ENCODE data around the gene KIRREL3. TPM values are rescaled to one million over a fixed set of nuclear protein-coding genes. Genes with fewer than 3 reads are reported as not detected.
A peak's percentile ranks its signal among the peaks of the same experiment; 100 is the strongest.

KIRREL3 gene
- total and polyA plus RNA-seq, 2 of the 8 experiments (the other 6 are each of a cell fraction or from before 2014, with no cell fraction given) = 0.29 to 0.32 TPM

- H3K79me2 ChIP-seq (ENCODE audit: control insufficient read depth in 1 of 2, insufficient read depth in 2 of 2, low read length in 2 of 2) = no peaks in the 10 kb centered on the region
- no peaks in the 10 kb centered on the region for H4K20me1 ChIP-seq (replicated peaks in 1 of 2; ENCODE audit: control insufficient read depth in 1 of 2, insufficient read depth in 2 of 2, low read length in 2 of 2)
- H3K4me2 ChIP-seq (ENCODE audit: insufficient read depth in 1 of 2, low read depth in 2 of 2, low read length in 2 of 2) = 0 out of 4 replicates have a peak overlapping the region, but pooled peaks of 1 of the 2 experiments have one; percentile 36
- H2BK120ac ChIP-seq (replicated peaks; ENCODE audit: low read depth, low read length) = no peak overlapping the region
- H4K5ac ChIP-seq (ENCODE audit: insufficient read length, low read depth, low read length) = no peak overlapping the region
- TF ChIP-seq BCL11A (IDR thresholded peaks at IDR 0.05; ENCODE audit: low read depth in 2 of 2, low read length in 2 of 2) (no peak), GABPA (IDR thresholded peaks at IDR 0.05; ENCODE audit: borderline replicate concordance, insufficient read depth, low read length) (no peak), SP2 (IDR thresholded peaks at IDR 0.05; ENCODE audit: low read length) (no peak), SIRT6 (IDR thresholded peaks at IDR 0.05; ENCODE audit: low read length) (no peak), GTF2F1 (IDR thresholded peaks at IDR 0.05; ENCODE audit: borderline replicate concordance, low read depth, low read length) (no peak), EGR1 (IDR thresholded peaks at IDR 0.05; ENCODE audit: borderline replicate concordance, low read depth, low read length) (no peak), CBX8 (IDR thresholded peaks at IDR 0.05; ENCODE audit: borderline replicate concordance, low read depth, low read length) (no peak)
- CTCF ChIA-PET (ENCODE audit: partially characterized antibody) = interaction anchor here (0.6 to 2.8 kb wide), 6 partner anchors 10 to 109 kb away, joined by 3 to 10 read pairs (median 4); no protein-coding TSS in a partner anchor
- H3K4me3 ChIP-seq (ENCODE audit: extremely low read depth in 1 of 4, insufficient read depth in 2 of 4, low read depth in 3 of 4, low read length in 4 of 4) = no peak overlapping the region
- WGBS, 2 experiments (ENCODE audit: extremely low coverage in 1 of 2, insufficient coverage in 1 of 2, insufficient read length in 1 of 2, insufficient replicate concordance in 2 of 2, low coverage in 1 of 2, low lambda C conversion rate in 2 of 2, missing lambda C conversion rate in 1 of 2) = 91% methylated on average over 5 of the region's 5 CpGs; no CpG with 5 or more reads in 1 of the 2 experiments
- H3K9me3 ChIP-seq (ENCODE audit: insufficient read depth in 2 of 2, low read depth in 1 of 2, low read length in 1 of 2) = peaks cover 0 to 6% of the 10 kb centered on the region in 2 experiments; a peak in 1 of 4 replicates
- H3K27ac ChIP-seq (ENCODE audit: low read depth, low read length) = no peak overlapping the region
- no peaks in the 10 kb centered on the region for H3K36me3 ChIP-seq (ENCODE audit: control insufficient read depth in 2 of 4, insufficient read depth in 4 of 4, low read length in 3 of 4)
- H2BK15ac ChIP-seq (ENCODE audit: low read length) = no peak overlapping the region
- no peak overlapping the region for H3K9ac ChIP-seq (replicated peaks in 1 of 4; ENCODE audit: extremely low read depth in 1 of 4, low read depth in 3 of 4, low read length in 3 of 4)
- H3K79me1 ChIP-seq (ENCODE audit: low read depth, low read length) = no peaks in the 10 kb centered on the region
- no peak overlapping the region for H2BK12ac ChIP-seq (ENCODE audit: low read depth, low read length)
- H3K27me3 ChIP-seq (replicated peaks in 1 of 4; ENCODE audit: control insufficient read depth in 3 of 4, extremely low read depth in 1 of 4, insufficient read depth in 3 of 4, low read length in 3 of 4) = no peaks in the 10 kb centered on the region
- H4K8ac ChIP-seq (ENCODE audit: extremely low read depth, insufficient read depth, low read length) = no peak overlapping the region
- no peak overlapping the region for H3K4ac ChIP-seq (replicated peaks; ENCODE audit: insufficient read length, low read depth, low read length)
- no peak overlapping the region for H2AK5ac ChIP-seq (ENCODE audit: low read depth, low read length)
- peaks cover 0 to 11% (median 8%) of the 10 kb centered on the region in 4 experiments; a peak in 4 of 7 replicates for H3K4me1 ChIP-seq (replicated peaks in 1 of 4; ENCODE audit: control insufficient read depth in 3 of 4, insufficient read depth in 4 of 4, low read length in 3 of 4)
- H3K23ac ChIP-seq (ENCODE audit: insufficient read length) = no peak overlapping the region
- no peak overlapping the region for H4K91ac ChIP-seq (replicated peaks; ENCODE audit: insufficient read length, low read length)
- DNase-seq (ENCODE audit: low read depth in 1 of 2, low spot score in 2 of 2) (no peak), FAIRE-seq (no peak)
- no peak overlapping the region for H3K14ac ChIP-seq (ENCODE audit: insufficient read length)
- H3K18ac ChIP-seq (ENCODE audit: extremely low read depth, low read length) = no peak overlapping the region
- H2BK5ac ChIP-seq (ENCODE audit: low read depth, low read length) = peak overlapping the region; percentile 85; the same call in 1 of the 2 replicates
- no peak overlapping the region for H3K56ac ChIP-seq (replicated peaks; ENCODE audit: insufficient read length, low read depth, low read length)
- no peak overlapping the region for H2BK20ac ChIP-seq (ENCODE audit: low read length)
- H3K23me2 ChIP-seq (ENCODE audit: low read depth, low read length) = no peaks in the 10 kb centered on the region
- POLR2A ChIA-PET (ENCODE audit: partially characterized antibody) = no interaction called here
- H2AFZ ChIP-seq (ENCODE audit: low read length) = peak overlapping the region; percentile 90; the same call in 1 of the 2 replicates
Observed at GRCh38 chr11:126899961-126900748, 100.4 kb downstream of the KIRREL3 start.

All from H1 (cell line).